CD4-positive, alpha-beta T cell treated with Interleukin-12 subunit alpha and Interleukin-12 subunit beta, for 1 hour (primary cell): ENCODE data around the gene STMP1.
"Not testable (repeated sequence)": the region's sequence is repeated elsewhere in the genome, so short reads cannot be mapped to it uniquely, and the experiment has no call there.

Experiments used
- DNase-seq: peaks from one replicate; pipeline ENCODE4 v3.0.0-alpha.2; 2020

STMP1 gene

GRCh38 chr7:135665042-135665441, 2.7 kb downstream of the STMP1 start:
- DNase-seq, result no peak

GRCh38 chr7:135666156-135666555, 3.8 kb downstream of the STMP1 start:
- no peak for DNase-seq

GRCh38 chr7:135666846-135667245, 4.5 kb downstream of the STMP1 start:
- DNase-seq, result no peak

- not testable (repeated sequence) for DNase-seq
These were observed 5.3 kb downstream of the STMP1 start for GRCh38 chr7:135667626-135668025.

- not testable (repeated sequence) for DNase-seq
These were observed 6.6 kb downstream of the STMP1 start for GRCh38 chr7:135668852-135669395.

- no peak for DNase-seq
These were observed 7.5 kb downstream of the STMP1 start for GRCh38 chr7:135669774-135670173.

GRCh38 chr7:135670179-135670578, 7.9 kb downstream of the STMP1 start:
- no peak for DNase-seq

DNA sequence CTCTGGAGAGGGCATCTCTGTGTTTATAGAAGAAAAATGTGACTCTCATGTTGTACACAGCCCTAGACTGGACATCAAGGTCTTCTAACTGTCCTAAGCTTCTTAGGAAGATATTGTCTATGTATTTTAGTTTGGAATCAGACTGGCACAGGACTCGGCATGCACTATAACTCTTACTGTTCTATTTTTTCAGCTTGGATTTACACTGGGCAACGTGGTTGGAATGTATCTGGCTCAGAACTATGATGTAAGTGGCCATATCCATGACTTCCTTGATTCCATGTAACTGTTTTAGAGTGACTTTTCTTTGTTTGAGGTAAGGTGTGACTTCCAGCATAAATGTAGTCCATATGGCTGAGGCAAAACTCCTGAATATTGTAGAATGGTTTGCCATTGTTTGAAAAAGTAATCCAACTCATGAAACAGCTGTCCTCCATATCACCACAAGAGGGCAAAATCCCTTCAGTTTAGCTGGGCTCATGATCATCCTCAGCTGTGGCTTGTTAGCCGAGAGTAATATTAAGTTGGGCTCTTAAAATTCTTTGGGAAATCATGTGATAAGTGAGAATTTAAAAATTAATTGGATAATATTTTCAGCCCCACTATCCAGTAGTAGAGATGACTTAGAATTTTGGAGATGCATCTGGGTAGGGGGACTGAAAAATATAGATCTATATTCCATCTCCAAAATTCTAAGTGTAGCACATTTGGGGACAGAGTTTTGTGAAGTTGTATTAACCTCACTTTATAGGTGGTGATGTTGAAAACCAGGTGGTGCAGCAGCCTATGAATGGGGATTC, 10.4 kb downstream of the STMP1 start:
- peak; percentile 26 for DNase-seq

- no peak for DNase-seq
These were observed 11.0 kb downstream of the STMP1 start for GRCh38 chr7:135673360-135673706.

GRCh38 chr7:135678612-135679575, 16.6 kb downstream of the STMP1 start:
- DNase-seq, result no peak

GRCh38 chr7:135681762-135682161, 19.4 kb downstream of the STMP1 start:
- no peak for DNase-seq

- no peak for DNase-seq
These were observed 19.9 kb downstream of the STMP1 start for GRCh38 chr7:135682191-135682590.

- DNase-seq, result no peak
These were observed 21.3 kb downstream of the STMP1 start for GRCh38 chr7:135683609-135684008.

DNA sequence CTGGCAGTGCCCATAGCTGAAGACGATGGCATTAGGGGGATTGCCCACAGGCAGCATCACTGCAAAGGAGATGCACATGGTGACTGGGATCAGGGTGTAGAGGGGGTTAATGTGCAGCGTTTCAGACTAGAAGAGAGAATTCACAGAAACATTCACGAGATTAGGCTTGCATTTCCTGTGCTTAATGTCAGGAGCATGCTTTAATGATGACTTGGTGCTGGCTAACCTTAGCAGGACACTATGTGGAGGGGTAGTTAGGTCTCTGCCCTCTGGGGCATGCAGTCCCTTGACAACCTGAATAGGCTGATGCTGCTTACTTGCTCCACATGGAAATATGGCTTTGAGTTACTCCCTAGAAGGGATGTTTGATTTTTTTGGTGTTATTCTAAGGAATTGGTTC, 21.8 kb downstream of the STMP1 start:
- DNase-seq, result no peak

DNA sequence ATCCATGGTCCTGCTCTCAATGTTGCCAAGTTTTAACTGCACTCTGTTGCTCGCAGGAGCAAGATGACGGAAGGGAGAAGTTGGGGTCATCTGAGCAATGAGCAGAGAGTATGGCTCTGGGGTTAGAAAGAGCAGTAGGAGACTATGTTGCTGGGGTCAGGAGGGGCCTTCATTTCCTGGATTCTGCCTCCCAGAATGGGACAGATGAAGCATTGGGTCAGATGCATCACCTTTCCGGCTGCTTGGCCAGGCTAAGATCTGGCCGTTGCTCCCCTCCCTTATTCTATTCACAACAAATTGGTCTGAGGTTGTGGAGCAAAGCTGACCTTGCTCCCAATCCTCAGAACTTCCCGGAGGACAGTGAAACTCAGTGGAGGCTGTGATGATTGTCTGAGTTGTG, 22.4 kb downstream of the STMP1 start:
- DNase-seq, result no peak

- no peak for DNase-seq
These were observed 23.2 kb downstream of the STMP1 start for GRCh38 chr7:135685306-135686084.

GRCh38 chr7:135687466-135687865, 25.2 kb downstream of the STMP1 start:
- DNase-seq, result no peak

- no peak for DNase-seq
These were observed 28.3 kb downstream of the STMP1 start for GRCh38 chr7:135690566-135690965.

DNA sequence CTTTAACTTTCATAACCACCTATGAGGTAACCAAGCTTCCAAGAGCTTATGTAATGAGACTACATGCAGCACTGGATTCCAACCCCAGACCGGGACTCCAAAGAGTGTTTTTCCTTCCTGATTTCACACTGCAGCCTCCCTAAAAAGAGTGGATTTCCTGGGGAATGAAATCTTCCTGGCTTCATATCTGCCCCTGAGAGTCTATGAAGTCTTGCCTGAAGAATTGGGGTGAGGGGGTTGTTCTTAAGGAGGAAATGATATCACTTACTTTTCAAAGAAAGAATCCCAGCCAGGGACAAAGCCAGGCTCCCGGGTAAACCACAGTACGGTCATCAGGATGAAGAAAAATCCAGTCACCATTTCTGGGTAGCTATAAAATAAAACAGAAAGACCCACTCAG, 29.7 kb downstream of the STMP1 start:
- no peak for DNase-seq

- not testable (repeated sequence) for DNase-seq
These were observed 30.3 kb downstream of the STMP1 start for GRCh38 chr7:135692606-135693005.

DNA sequence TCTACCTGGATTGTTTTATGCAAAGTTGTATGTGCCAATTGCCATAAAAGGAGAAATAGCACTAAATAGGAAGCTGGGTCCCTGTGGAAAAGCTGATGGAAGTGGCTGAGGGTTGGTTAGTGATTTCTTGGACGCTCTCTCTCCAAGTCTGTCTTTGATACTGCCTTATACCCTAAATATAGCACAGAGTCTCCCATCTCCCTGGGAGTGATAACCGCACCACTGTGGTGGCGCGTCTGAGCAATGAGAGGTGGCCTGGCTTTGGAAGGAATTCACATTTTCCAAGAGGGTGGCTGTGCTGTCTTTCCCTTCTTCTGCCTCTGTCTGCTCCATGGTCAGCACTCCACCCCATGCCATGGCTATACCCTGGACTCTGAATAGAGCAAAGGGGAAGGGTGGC, 31.2 kb downstream of the STMP1 start:
- no peak for DNase-seq

DNA sequence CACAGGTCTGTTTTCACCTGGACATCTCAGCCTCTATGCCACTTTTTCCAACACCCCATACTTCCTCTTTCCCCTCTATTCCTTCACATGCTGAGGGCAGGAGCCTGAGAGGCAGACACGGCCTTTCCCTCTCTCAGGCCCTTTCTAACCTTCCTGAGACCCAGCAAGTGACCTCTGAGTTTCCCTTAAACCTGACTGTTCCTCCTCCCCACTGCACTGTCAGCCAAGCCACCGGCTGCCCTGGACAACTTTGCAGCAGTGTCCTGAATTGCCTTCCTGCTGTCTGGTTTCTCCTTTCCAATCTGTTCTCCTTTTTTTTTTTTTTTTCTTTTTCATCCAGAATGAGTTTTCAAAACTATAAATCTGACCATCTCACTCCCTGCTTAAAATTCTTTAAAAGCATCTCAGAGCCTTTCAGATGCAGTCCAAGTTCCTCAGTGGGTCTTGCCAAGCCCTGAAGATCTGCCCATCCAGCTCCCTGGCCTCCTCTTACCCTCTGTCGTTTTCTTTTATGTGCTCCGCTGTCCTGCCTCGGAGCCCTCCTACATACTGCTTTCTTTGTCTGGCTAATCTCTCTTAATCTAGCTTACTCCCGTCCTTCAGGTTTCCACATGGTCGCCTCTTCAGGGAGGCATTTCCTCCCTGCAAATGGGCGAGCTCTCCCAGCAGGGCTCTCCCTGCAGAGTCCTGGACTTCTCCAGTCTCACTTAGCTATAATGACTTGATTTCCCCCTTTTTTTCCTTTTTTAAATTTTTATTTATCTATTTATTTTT, 35.1 kb downstream of the STMP1 start:
- no peak for DNase-seq
